Measurements from ENCODE around the gene BCAP29. TPM values are rescaled to one million over a fixed set of nuclear protein-coding genes. Genes with fewer than 3 reads are reported as not detected.
"Not testable (repeated sequence)": the region's sequence is repeated elsewhere in the genome, so short reads cannot be mapped to it uniquely, and the experiment has no call there.

Gene BCAP29
- polyA plus RNA-seq, 1 experiment = 20.3 TPM

DNA sequence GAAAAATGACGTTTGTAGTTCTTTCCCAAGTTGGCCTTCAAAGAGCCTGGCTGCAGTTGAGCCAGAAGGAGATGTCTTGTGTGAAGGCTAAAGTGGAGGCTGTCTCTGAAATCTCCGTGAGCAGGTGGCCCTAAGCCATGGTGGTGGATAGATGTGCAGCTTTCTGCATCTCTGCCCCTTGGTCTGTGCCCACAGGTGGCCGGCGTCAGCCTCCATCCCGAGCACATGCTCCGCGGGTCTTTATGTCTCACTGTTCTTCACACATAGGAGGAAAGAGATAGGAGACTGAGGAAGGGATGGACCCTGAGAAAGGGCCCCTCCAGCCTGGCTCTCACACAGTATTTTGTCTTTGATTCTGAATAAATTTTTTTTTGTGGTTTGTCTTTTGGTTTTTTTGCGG, 50.3 kb downstream of the BCAP29 start:
- Histone ChIP-seq H3K4me3 (ENCODE audit: low read depth, low read length) (no peak overlapping the region), H3K36me3 (ENCODE audit: control insufficient read depth, insufficient read depth, low read length) (peaks cover 3% of the 10 kb centered on the region; the same call in 1 of the 2 replicates), H3K27me3 (ENCODE audit: control insufficient read depth, insufficient read depth, low read length) (no peaks in the 10 kb centered on the region)
- DNase-seq (ENCODE audit: low read depth) = no peak
- TF ChIP-seq, protein P1, sequence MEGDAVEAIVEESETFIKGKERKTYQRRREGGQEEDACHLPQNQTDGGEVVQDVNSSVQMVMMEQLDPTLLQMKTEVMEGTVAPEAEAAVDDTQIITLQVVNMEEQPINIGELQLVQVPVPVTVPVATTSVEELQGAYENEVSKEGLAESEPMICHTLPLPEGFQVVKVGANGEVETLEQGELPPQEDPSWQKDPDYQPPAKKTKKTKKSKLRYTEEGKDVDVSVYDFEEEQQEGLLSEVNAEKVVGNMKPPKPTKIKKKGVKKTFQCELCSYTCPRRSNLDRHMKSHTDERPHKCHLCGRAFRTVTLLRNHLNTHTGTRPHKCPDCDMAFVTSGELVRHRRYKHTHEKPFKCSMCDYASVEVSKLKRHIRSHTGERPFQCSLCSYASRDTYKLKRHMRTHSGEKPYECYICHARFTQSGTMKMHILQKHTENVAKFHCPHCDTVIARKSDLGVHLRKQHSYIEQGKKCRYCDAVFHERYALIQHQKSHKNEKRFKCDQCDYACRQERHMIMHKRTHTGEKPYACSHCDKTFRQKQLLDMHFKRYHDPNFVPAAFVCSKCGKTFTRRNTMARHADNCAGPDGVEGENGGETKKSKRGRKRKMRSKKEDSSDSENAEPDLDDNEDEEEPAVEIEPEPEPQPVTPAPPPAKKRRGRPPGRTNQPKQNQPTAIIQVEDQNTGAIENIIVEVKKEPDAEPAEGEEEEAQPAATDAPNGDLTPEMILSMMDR (IDR thresholded peaks at IDR 0.05; ENCODE audit: insufficient read depth, low read depth, low read length) = no peak
- ChIA-PET POLR2A (no interaction called here), CTCF (no interaction called here)

DNA sequence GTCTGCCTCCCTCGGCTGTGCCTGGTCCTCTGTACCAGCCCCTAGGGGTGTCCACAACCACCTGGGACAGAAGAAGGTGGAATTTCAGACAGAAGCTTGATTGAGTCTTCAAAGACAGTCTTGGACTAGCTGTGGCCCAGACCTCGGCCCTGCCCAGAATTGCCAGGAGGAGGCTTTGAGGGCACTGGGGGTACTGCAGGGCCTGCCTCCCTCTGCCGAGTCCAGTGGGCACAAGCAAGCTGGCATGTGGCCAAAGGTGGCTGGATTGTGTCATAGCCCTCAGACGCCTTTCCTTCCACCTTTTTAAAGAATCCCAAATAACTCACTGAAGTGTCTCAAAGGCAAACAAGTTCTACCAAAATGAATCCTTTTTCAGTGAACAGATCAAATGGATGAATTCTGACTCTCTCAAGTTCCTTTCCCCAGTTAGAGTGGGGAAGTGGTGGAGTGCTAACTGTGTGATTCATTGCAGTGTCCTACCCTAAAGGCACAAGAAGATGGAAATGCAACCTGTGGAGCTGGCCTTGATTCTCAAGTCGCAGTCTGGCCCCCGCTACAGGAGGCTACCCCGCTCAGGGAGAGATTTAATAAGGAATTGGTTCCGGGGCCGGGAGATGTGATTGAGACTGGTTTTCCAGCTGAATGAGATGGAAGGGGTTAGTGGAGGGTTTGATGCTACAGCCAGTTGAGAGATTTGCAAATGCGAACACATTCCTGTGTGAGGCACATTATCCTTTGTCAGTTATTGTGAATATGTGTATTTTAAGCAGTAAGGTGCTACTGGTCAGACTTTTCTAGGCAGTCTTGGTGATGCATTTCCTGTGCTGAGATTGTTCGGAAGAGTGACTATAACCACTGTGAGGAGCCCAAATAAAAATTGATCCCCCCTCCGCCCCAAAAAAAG, 51.8 kb downstream of the BCAP29 start:
- no peak for DNase-seq (ENCODE audit: low read depth)
- H3K27me3 ChIP-seq (ENCODE audit: control insufficient read depth, insufficient read depth, low read length) = no peaks in the 10 kb centered on the region
- TF ChIP-seq, protein P1 (IDR thresholded peaks at IDR 0.05; ENCODE audit: insufficient read depth, low read depth, low read length) = no peak
- H3K36me3 ChIP-seq (ENCODE audit: control insufficient read depth, insufficient read depth, low read length) = peaks cover 3% of the 10 kb centered on the region; the same call in 1 of the 2 replicates
- CTCF ChIA-PET = no interaction called here
- H3K4me3 ChIP-seq (ENCODE audit: low read depth, low read length) = no peak overlapping the region
- POLR2A ChIA-PET = no interaction called here

DNA sequence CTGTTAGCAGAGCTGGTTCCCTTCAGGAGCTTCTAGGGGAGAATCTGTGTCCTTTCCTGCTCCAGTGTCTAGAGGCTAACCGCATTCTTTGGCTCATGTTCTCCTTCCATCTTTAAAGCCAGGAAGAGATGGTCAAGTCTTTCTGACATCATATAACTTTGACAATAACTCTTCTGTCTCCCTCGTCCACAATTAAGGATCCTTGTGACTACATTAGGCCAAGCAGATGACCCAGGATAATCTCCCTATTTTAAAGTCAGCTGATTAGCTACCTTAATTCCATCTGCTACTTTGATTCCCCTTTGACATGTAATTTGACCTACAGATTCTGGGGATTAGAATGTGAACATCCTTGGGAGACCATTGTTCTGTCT, 52.4 kb downstream of the BCAP29 start:
- DNase-seq (ENCODE audit: low read depth) = no peak
- POLR2A ChIA-PET = no interaction called here
- H3K27me3 ChIP-seq (ENCODE audit: control insufficient read depth, insufficient read depth, low read length) = no peaks in the 10 kb centered on the region
- TF ChIP-seq, protein P1 (IDR thresholded peaks at IDR 0.05; ENCODE audit: insufficient read depth, low read depth, low read length) = no peak
- H3K4me3 ChIP-seq (ENCODE audit: low read depth, low read length) = no peak overlapping the region
- H3K36me3 ChIP-seq (ENCODE audit: control insufficient read depth, insufficient read depth, low read length) = peaks cover 3% of the 10 kb centered on the region; the same call in 1 of the 2 replicates
- CTCF ChIA-PET = no interaction called here

DNA sequence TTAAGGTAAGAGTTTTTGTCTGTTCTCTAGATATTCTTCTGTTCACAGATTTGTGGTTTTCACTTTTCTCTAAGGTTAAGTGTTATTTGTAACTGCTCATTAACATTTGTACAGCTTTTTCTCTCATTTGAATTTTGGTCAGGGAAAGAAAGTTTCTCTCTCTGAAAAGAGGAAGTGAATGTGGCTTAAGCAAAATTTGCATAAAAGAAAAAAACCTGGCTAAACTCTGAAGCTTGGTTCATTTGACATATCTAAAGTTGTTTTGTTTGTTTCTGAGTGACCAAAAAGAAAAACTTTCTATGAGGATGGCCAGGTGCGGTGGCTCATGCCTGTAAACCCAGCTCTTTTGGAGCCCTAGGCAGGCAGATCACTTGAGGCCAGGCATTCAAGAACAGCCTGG, 58.5 kb downstream of the BCAP29 start:
- POLR2A ChIA-PET = no interaction called here

DNA sequence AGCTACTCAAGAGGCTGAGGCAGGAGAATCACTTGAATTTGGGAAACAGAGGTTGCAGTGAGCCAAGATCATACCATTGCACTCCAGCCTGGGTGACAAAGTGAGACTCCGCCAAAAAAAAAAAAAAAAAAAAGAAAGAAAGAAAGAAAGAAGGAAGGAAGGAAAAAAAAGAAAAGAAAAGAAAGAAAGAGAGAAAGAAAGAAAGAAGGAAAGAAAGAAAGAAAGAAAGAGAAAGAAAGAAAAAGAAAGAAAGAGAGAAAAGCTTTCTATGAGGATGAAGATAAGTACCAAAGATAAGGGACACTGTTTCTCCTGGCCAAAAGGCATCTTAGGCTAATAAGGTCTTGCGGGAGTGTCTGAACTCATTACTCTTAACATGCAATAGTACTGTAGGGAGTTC, 59.0 kb downstream of the BCAP29 start:
- H3K4me3 ChIP-seq (ENCODE audit: low read depth, low read length); H3K36me3 ChIP-seq (ENCODE audit: control insufficient read depth, insufficient read depth, low read length); H3K27me3 ChIP-seq (ENCODE audit: control insufficient read depth, insufficient read depth, low read length); CTCF ChIA-PET; DNase-seq (ENCODE audit: low read depth); POLR2A ChIA-PET: not testable (repeated sequence)

More for the DNA sequence above, 58.5 kb downstream of the BCAP29 start:
- DNase-seq (ENCODE audit: low read depth) = no peak
- H3K36me3 ChIP-seq (ENCODE audit: control insufficient read depth, insufficient read depth, low read length) = no peaks in the 10 kb centered on the region
- CTCF ChIA-PET = no interaction called here
- TF ChIP-seq, protein P1 (IDR thresholded peaks at IDR 0.05; ENCODE audit: insufficient read depth, low read depth, low read length) = no peak
- H3K4me3 ChIP-seq (ENCODE audit: low read depth, low read length) = no peak overlapping the region
- no peaks in the 10 kb centered on the region for H3K27me3 ChIP-seq (ENCODE audit: control insufficient read depth, insufficient read depth, low read length)

Measured in BJ (cell line).